HepG2 (cell line): ENCODE results near the gene ARL16. TPM values are rescaled to one million over a fixed set of nuclear protein-coding genes. Genes with fewer than 3 reads are reported as not detected.

Source experiments
- ATAC-seq: fragments of 200-7000 bp; cut with Tn5 transposase; 3 replicates; pipeline ENCODE4 v1.9.1; 2020; ENCODE audit warnings: mild to moderate bottlenecking, moderate library complexity
- BruUV-seq: library from RNA; stranded (reverse); fragments of 400-500 nt; replicated peaks from 2 replicates; lab custom pipeline; 2021; lab: Mats Ljungman, UMichigan
- CTCF ChIA-PET: fragments of 300-600 bp; formaldehyde crosslinking; extraction: SDS; loops from one replicate; lab custom pipeline; 2021; ENCODE audit warnings: low total read pairs, inconsistent platforms, low intra/inter-chr PET ratio; lab: Yijun Ruan, JAX
- POLR2A ChIA-PET: fragments of 350-600 bp; sonication (Branson Sonifier 250); formaldehyde crosslinking; loops from one replicate; lab custom pipeline; 2020; ENCODE audit warnings: antibody characterized with exemption, inconsistent platforms; lab: Yijun Ruan, JAX
- DNase-seq: peaks from one replicate; pipeline ENCODE4 v3.0.0-alpha.2; 2015; ENCODE audit warnings: low spot score
- FAIRE-seq: peaks from 3 replicates; lab custom pipeline; 2011; peaks lifted over from hg19 to GRCh38; lab: Jason Lieb, UNC
- H2AFZ ChIP-seq: one replicate; pipeline ENCODE4 v1.6.1; 2011; ENCODE audit warnings: low read length, inconsistent platforms
- H3K27ac ChIP-seq: fragments of 300-600 bp; 3 replicates; pipeline ENCODE4 v1.8.0; 2011; ENCODE audit warnings: mixed run types, mild to moderate bottlenecking, mixed read lengths, low read length, inconsistent platforms; ENCODE audit not compliant: insufficient read depth; ENCODE audit errors: extremely low read length
- H3K27me3 ChIP-seq, 2 experiments: fragments of 200-600 bp in 1 of 2; 2 replicates in 1 of 2; 3 replicates in 1 of 2; pipeline versions ENCODE4 v1.6.0 to v1.8.0; 2011; ENCODE audit warnings: low read length in 2 of 2, mild to moderate bottlenecking in 2 of 2, moderate library complexity in 2 of 2, inconsistent platforms in 1 of 2; ENCODE audit not compliant: insufficient read depth in 2 of 2, control insufficient read depth in 1 of 2
- H3K36me3 ChIP-seq, 2 experiments: fragments of 200-600 bp in 1 of 2; replicated peaks in 1 of 2; 2 replicates in 1 of 2; 3 replicates in 1 of 2; pipeline versions ENCODE4 v1.5.1 to v1.8.0; 2011; ENCODE audit warnings: low read length in 2 of 2, inconsistent platforms in 1 of 2; ENCODE audit not compliant: insufficient read depth in 2 of 2, control insufficient read depth in 1 of 2
- H3K4me1 ChIP-seq: 2 replicates; pipeline ENCODE4 v1.5.1; 2012; ENCODE audit warnings: low read length, inconsistent platforms; ENCODE audit not compliant: insufficient read depth
- H3K4me2 ChIP-seq: 2 replicates; pipeline ENCODE4 v1.6.0; 2011; ENCODE audit warnings: low read depth, low read length, inconsistent platforms
- H3K4me3 ChIP-seq, 3 experiments: fragments of 200-600 bp in 1 of 3; sonication (generic), shearing (Covaris generic) in 1 of 3; replicated peaks in 1 of 3; 2 replicates each; pipeline ENCODE4 v1.5.1; 2011 to 2016; ENCODE audit warnings: low read length in 3 of 3, inconsistent platforms in 2 of 3, low read depth in 2 of 3, mild to moderate bottlenecking in 2 of 3, control low read depth in 1 of 3, mixed read lengths in 1 of 3; ENCODE audit not compliant: insufficient read depth in 1 of 3
- H3K79me2 ChIP-seq: one replicate; pipeline ENCODE4 v1.6.1; 2011; ENCODE audit warnings: low read length, inconsistent platforms; ENCODE audit not compliant: insufficient read depth
- H3K9ac ChIP-seq: 2 replicates; pipeline ENCODE4 v1.6.0; 2011; ENCODE audit warnings: mild to moderate bottlenecking, low read depth, low read length, inconsistent platforms; ENCODE audit not compliant: insufficient read depth
- H3K9me3 ChIP-seq: 2 replicates; pipeline ENCODE4 v1.5.1; 2012; ENCODE audit warnings: mild to moderate bottlenecking, low read length
- H4K20me1 ChIP-seq: 2 replicates; pipeline ENCODE4 v1.6.0; 2011; ENCODE audit warnings: inconsistent platforms, mild to moderate bottlenecking, low read length, moderate library complexity; ENCODE audit not compliant: insufficient read depth
- AGO2 ChIP-seq: fragments of 200-400 bp; formaldehyde crosslinking; optimal IDR thresholded peaks from 2 replicates; pipeline ENCODE3; 2017; ENCODE audit warnings: mild to moderate bottlenecking, low read depth, low read length, moderate library complexity
- BCL3 ChIP-seq: sonication (generic); formaldehyde crosslinking; IDR thresholded peaks from 2 replicates; pipeline ENCODE4 v1.5.1; 2020; ENCODE audit warnings: mild to moderate bottlenecking, missing genetic modification reagents, moderate library complexity
- MEIS1 ChIP-seq: sonication (generic); formaldehyde crosslinking; IDR thresholded peaks from 2 replicates; pipeline ENCODE4 v1.9.0; 2021; ENCODE audit warnings: mild to moderate bottlenecking, missing genetic modification reagents, moderate library complexity, borderline replicate concordance
- NBN ChIP-seq: fragments of 450-650 bp; conservative IDR thresholded peaks from 2 replicates; pipeline ENCODE4 v1.6.1; 2017
- RBFOX2 ChIP-seq: fragments of 200-400 bp; formaldehyde crosslinking; IDR thresholded peaks from 2 replicates; pipeline ENCODE4 v1.6.1; 2017; ENCODE audit warnings: low read depth, mild to moderate bottlenecking, low read length
- RBM22 ChIP-seq: fragments of 200-400 bp; formaldehyde crosslinking; optimal IDR thresholded peaks from 2 replicates; pipeline ENCODE3; 2017; ENCODE audit warnings: mild to moderate bottlenecking, low read length, moderate library complexity
- TBX2 ChIP-seq: sonication (generic); formaldehyde crosslinking; IDR thresholded peaks from 2 replicates; pipeline ENCODE4 v1.5.0; 2020; ENCODE audit warnings: missing genetic modification reagents, mild to moderate bottlenecking, borderline replicate concordance
- ZNF687 ChIP-seq: sonication (generic); formaldehyde crosslinking; IDR thresholded peaks from 2 replicates; pipeline ENCODE4 v1.5.1; 2020; ENCODE audit warnings: mild to moderate bottlenecking, missing genetic modification reagents, moderate library complexity
- ZNF776 ChIP-seq: sonication (generic); formaldehyde crosslinking; IDR thresholded peaks from 2 replicates; pipeline ENCODE4 v1.4.0; 2020; ENCODE audit warnings: mild to moderate bottlenecking, missing genetic modification reagents
- ZNF784 ChIP-seq: sonication (generic); formaldehyde crosslinking; IDR thresholded peaks from 2 replicates; pipeline ENCODE4 v1.5.1; 2020; ENCODE audit warnings: missing genetic modification reagents, mild to moderate bottlenecking, borderline replicate concordance
- WGBS: methylation state at CpG from one replicate; pipeline ENCODE4 v1.1.6; 2017; ENCODE audit warnings: low lambda C conversion rate; 5-methylcytosine and 5-hydroxymethylcytosine counted together
- in situ Hi-C: cut with HindIII; loops from 2 replicates; pipeline ENCODE4 v1.10.0; 2017; ENCODE audit warnings: low pct_unique_long_range_greater_than_20kb; ENCODE audit not compliant: extremely low pct_ligation_motif_present
- intact Hi-C: fragments of 100-400 bp; cut with micrococcal nuclease; formaldehyde crosslinking; loops from one replicate; pipeline ENCODE4 v1.10.0; 2022; ENCODE audit not compliant: unreplicated experiment
- polyA plus RNA-seq, 8 experiments: library from polyadenylated mRNA; depleted of rRNA in 3 of 8; stranded (reverse) in 7 of 8; unstranded in 1 of 8; fragments of >200 nt; fragmentation: Illumina TruSeq in 4 of 8; extraction: Trizol in 4 of 8; gene quantifications; 2 replicates each; pipeline versions ENCODE4 v1.2.1 to v1.2.3, GENCODE V29; 2011 to 2016; ENCODE audit warnings: low read depth in 4 of 8, missing spikeins in 1 of 8, mixed read lengths in 1 of 8; ENCODE audit not compliant: insufficient read depth in 1 of 8
- total RNA-seq, 5 experiments: library from RNA; depleted of rRNA; stranded (reverse); fragments of >200 nt; fragmentation: Illumina TruSeq; extraction: Trizol; gene quantifications; 2 replicates each; pipeline ENCODE4 v1.2.3, GENCODE V29; 2016; ENCODE audit warnings: low read depth in 1 of 5

ARL16 gene
- total and polyA plus RNA-seq, 2 of the 13 experiments (the other 11 are each of a cell fraction or from before 2014, with no cell fraction given), result 20.8 to 30.8 TPM

GRCh38 chr17:81716674-81716996, 33.0 kb upstream of the ARL16 start:
- no peak for TF ChIP-seq MEIS1 (CRISPR knock-in tag)
- TF ChIP-seq TBX2 (CRISPR knock-in tag), result 0 out of 2 replicates have a peak, but pooled peaks have one; percentile 16
- TF ChIP-seq AGO2, result peak; percentile 45
- TF ChIP-seq RBFOX2, result 0 out of 2 replicates have a peak, but pooled peaks have one; percentile 13
- TF ChIP-seq ZNF687 (CRISPR knock-in tag), result no peak
- TF ChIP-seq ZNF776 (CRISPR knock-in tag), result peak; percentile 38; the same call in 1 of the 2 replicates
- TF ChIP-seq ZNF784 (CRISPR knock-in tag), result no peak
- TF ChIP-seq NBN, result no peak
- peak; percentile 40 for TF ChIP-seq RBM22
- TF ChIP-seq BCL3 (CRISPR knock-in tag), result no peak
- peaks cover 31% of the 10 kb centered on the region for H3K79me2 ChIP-seq
- H3K27ac ChIP-seq, result no peak overlapping the region
- H3K4me3 ChIP-seq, result no peak overlapping the region
- ChIA-PET CTCF (no interaction called here), POLR2A (interaction anchor here (1.5 to 6.3 kb wide), 3 partner anchors 13 to 33 kb away, joined by 4 to 134 read pairs (median 4); partner anchors contain the start of genes ARL16, HGS and MRPL12)
- no peak overlapping the region for H2AFZ ChIP-seq
- peaks cover 15% of the 10 kb centered on the region for H3K4me1 ChIP-seq
- no peaks in the 10 kb centered on the region; a peak in 1 of 5 replicates for H3K27me3 ChIP-seq
- no peaks in the 10 kb centered on the region for H3K9me3 ChIP-seq
- no peak overlapping the region for H3K9ac ChIP-seq
- no peaks in the 10 kb centered on the region for H4K20me1 ChIP-seq
- DNase-seq, result no peak
- ATAC-seq, result no peak
- BruUV-seq, result no TSS peak
- in situ Hi-C loops (no loop called here), intact Hi-C loops (no loop called here)
- FAIRE-seq, result no peak
- WGBS, result 100% methylated on average over 8 of the region's 12 CpGs
- no peak overlapping the region for H3K4me2 ChIP-seq
- H3K36me3 ChIP-seq, result peaks cover 21 to 47% of the 10 kb centered on the region in 2 experiments
